Activated CD8-positive, alpha-beta memory T cell treated with anti-CD3 and anti-CD28 coated beads for 48 hours (primary cell): ENCODE results near the gene ATF7IP.

Experiments
- DNase-seq, 3 experiments: peaks; one replicate each; pipeline ENCODE4 v3.0.0-alpha.2; 2020; ENCODE audit warnings: low read depth in 2 of 3, low spot score in 2 of 3

Gene ATF7IP

DNA sequence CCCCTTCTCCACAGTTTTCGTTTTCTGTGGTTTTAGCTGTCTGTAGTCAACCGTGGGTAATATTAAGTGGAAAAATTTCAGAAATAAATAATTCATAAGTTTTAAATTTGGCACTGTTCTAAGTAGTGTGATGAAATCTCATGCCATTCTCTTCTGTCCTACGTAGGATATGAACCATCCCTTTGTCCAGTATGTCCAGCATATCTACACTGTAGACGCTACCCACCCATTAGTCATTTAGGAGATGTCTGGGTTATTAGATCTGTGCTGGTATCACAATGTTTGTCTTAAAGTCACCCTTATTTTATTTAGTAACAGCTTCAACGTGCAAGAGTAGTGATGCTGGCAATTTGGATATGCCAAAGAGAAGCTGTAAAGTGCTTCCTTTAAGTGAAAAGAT is 44.7 kb downstream of the ATF7IP start:
- no peak for DNase-seq

GRCh38 chr12:14410841-14411569 is 45.5 kb downstream of the ATF7IP start:
- DNase-seq: no peak

DNA sequence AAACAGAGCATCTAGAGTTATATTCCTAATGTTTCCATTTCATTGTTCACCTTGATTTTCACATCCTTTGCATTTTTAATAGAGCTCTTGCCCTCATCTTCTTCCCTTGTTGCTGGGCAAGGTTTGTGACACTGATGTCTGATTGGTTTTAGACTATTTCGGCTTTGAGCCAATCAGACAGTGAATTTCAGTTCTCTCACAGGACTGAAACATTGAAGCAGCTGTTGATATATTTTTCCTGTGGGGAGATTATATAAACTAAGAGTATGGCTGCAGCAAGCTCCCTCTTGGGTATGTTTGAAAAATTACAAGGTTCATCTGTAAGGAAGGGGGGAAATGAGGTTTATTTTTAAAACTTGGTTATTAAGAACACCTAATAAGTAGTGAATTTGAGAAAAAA is 51.2 kb downstream of the ATF7IP start:
- DNase-seq: no peak

DNA sequence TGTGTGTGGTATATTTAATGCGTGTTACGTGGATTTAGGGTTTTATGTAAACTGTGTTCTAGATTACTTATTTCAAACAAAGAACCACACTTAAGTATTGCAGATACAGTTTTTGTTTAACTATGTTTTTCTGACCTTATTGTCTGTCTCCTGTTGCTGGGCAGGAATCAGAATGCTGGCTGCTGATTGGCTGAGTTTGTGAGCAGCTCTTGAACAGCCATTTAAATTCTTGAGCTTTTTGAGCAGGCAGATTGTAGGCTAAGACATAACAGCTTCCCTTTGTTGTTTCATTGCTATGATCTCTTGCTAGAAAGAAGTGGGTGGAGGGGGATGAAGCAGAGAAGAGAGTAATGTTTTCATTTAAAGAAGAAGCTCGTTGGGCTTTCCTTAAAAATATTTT is 52.2 kb downstream of the ATF7IP start:
- DNase-seq: no peak

- DNase-seq: no peak
Measured at GRCh38 chr12:14418451-14418890, 53.0 kb downstream of the ATF7IP start.

DNA sequence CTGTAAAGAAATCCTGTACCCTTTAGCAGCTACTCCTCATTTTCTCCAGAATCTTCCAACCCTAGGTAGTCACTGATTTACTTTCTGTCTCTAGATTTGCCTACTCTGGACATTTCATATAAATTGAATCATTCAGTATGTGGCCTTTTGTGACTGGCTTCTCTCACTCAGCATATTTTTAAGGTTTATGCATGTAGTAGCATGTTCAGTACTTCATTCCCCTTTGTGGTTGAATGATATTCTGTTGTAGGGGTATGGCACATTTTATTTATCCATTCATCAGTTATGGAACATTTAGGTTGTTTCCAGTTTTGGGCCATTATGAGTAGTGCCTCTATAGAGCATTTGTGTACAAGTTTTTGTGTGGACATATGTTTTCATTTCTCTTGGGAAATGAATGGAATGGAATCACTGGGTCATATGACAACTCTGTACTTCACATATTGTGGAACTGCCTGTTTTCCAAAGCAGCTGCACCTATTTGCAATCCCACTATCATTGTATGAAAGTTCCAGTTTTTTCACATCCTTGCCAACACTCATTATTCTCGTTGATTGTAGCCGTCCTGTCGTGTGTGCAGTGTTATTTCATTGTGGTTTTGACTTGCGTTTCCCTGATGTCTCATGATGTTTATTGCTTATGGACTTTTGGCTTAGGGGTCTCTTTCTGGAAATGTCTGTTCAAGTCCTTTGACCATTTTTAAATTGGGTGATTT is 57.2 kb downstream of the ATF7IP start:
- no peak for DNase-seq

DNA sequence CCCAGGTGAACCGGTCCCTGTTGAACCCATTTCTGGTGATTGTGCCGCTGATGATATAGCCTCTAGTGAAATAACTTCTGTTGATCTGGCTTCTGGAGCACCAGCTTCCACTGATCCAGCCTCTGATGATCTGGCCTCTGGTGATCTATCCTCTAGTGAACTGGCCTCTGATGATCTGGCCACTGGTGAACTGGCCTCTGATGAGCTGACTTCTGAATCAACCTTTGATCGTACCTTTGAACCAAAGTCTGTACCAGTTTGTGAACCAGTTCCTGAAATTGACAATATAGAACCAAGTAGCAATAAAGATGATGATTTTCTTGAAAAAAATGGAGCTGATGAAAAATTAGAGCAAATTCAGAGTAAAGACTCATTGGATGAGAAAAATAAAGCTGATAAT is 59.1 kb downstream of the ATF7IP start:
- no peak for DNase-seq

- DNase-seq: no peak
Measured at GRCh38 chr12:14426792-14427191, 61.3 kb downstream of the ATF7IP start.

DNA sequence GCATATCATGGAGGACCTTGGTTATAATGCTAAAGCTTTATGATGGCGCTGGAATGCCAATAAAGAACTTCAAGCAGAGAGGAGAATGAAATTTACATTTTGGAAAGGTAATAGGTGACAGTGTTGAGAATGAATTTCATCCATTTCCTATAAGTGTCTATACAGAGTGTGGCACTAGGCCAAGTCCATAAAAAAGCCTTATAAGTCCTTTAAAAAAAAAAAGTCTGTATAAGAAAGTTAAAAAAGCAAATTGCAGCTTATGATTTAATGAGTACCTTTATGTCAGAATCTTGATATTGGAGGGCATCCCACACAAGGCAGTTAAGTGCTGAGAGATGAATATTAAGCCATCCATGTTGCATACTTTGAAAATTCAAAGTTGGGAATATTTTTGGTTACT is 62.4 kb downstream of the ATF7IP start:
- DNase-seq: no peak

DNA sequence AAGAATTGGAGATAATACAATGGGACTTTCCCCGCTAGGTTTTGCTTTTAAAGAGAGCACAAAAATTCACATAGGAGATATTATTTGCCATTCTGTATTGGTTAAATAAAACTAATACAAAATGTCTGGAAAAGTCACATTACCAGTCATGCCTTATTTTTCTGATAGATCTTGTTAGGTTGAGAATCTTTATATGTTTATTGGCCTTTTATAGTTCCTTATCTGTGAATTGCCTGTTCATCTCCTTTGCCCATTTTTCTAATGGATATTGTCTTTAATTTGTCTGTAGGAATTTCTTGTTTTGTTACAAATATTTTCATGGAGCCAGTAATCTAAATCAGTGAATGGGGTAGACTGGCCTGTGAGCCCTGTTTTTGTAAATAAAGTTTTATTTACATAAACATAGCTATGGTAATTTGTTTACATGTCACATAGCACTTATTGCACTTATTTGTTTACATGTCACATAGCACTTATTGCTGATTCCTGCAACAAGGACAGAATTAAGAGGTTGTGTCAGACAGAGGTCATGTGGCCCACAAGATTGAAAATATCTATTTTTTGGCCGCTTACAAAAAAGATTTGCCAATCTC is 65.0 kb downstream of the ATF7IP start:
- DNase-seq: no peak

DNA sequence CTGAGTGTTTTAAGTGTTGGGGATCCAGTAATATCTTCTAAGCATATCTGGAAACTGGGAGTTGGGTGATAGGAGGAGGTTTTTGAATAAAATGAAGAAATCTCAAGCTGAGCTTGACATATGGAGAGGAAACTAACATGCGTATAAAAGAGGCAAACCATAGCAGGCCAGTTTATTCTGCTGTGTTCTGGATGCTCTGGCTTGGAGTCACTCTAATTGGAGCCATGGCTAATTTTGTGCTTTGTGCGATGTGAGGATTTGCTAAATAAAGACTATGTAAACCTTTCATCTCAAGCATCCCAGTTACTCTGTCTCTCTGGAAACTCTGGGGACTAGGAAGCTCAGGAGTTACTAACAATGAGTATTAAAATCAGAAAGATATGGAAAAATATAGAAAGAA is 66.5 kb downstream of the ATF7IP start:
- no peak for DNase-seq

- DNase-seq: no peak
Measured at GRCh38 chr12:14435627-14436026, 70.1 kb downstream of the ATF7IP start.

- no peak for DNase-seq
Measured at GRCh38 chr12:14442221-14442881, 76.9 kb downstream of the ATF7IP start.

DNA sequence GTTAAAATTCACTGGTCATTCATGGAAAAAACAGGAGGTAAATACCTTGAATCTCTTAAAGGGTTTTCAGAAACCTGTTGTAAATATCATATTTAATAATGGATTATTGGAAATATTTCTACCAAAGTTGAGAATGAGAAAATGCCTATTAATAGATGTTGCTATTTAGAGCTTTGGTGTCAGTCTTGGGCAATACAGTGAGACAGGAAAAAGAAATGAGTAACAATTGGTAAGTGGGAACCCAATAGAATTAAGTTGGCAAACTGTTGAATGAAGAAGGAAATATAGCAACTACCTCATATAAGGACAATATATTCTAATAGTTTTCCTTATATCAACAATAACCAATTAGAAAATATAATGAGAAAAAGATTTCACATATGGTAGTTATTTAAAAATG is 78.0 kb downstream of the ATF7IP start:
- no peak for DNase-seq

GRCh38 chr12:14450479-14450878 is 85.0 kb downstream of the ATF7IP start:
- no peak for DNase-seq

- no peak for DNase-seq
Measured at GRCh38 chr12:14452336-14452735, 86.9 kb downstream of the ATF7IP start.

DNA sequence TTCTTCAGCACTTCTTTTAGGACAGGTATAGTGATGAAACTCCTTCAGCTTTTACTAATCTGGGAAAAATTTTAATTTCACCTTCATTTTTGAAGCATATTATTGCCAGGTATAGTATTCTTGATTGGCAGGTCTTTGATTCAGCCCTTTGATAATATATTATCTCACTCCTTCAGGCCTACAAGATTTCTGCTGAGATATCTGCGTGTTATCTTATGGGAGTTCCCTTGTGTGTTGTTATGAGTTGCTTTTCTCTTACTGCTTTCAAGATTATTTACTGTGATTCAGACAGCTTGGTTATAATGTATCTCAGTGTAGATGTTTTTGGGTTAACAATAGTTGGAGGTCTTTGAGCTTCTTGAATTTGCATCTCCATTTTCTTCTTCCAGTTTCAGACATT is 87.4 kb downstream of the ATF7IP start:
- no peak for DNase-seq

DNA sequence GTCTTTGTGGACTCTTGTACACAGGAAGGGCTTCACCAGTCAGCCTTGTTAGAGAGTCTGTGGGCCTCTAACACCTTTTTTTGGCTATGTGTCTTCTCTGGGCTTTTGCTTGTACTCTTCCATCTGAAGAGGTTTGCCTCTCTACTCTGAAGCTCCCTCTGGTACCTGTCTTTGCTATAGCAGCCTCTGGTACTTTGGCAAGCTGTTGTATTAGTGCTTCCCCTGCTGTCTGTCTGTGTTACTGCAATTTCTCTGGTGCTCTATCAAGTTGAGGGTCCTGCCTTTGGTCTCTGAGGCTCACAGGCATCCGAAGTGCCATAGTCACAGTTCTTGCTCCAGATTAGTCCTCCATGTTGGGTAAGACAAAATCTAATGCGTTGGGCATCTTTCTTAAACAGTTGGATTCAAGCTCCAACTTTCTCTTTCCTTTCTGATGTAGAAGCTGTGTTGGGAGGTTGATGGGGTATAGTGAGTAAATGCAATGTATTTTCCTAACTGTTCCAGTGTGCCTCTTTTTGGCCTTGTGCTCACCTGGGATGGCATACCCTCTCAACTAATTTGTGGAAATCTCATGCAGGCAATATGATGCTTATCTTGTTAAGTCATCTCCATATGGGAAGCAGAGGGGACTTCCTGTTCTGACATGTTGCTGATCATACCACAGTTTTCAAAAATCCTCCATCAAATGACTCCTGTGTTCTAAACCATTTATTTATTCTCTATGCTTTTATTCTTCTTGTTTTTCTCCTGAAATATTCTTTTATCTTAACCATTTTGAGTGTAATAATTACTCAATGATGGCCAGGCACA is 88.8 kb downstream of the ATF7IP start:
- no peak for DNase-seq

GRCh38 chr12:14460212-14460841 is 94.8 kb downstream of the ATF7IP start:
- no peak for DNase-seq

DNA sequence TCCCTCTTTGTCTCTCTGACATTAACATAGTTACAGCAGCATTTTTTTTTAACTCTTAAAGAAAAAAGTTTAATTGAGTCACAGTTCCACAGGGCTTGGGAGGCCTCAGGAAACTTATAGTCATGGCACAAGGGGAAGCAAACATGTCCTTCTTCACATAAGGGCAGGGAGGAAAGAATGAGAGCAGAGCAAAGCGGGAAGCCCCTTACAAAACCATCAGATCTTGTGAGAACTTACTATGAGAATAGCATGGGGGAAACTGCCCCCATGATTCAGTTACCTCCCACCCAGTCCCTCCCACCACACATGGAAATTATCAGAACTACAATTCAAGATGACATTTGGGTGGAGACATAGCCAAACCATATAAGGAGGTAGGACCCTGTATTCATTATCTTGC is 106.0 kb downstream of the ATF7IP start:
- no peak for DNase-seq
